Activated CD8-positive, alpha-beta memory T cell treated with anti-CD3 and anti-CD28 coated beads, Interleukin-2, amount 50 U/mL, for 24 hours (primary cell): Measurements from ENCODE around the gene GLI3.

Experiments used
- DNase-seq: peaks from one replicate; pipeline ENCODE4 v3.0.0-alpha.2; 2020; ENCODE audit errors: extremely low read depth

The GLI3 gene

DNA sequence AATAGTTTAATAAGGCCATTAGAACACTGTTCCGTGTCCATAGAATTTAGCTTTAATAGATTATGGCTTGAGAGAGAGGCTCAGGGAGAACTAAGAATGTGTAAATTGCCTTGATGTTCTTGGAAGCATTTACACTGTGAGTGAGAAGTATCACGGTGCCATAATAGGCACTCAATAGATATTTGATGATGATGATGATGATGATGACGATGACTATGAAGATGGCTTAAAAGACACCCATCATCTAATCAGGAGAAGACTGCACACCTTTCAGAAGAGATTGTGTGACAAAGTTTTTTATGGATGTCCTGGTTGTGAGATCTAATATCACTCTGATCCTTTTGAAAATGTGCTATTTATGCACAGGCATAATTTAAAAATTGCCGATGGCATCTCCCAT is 264.2 kb downstream of the GLI3 start:
- DNase-seq, result no peak

DNA sequence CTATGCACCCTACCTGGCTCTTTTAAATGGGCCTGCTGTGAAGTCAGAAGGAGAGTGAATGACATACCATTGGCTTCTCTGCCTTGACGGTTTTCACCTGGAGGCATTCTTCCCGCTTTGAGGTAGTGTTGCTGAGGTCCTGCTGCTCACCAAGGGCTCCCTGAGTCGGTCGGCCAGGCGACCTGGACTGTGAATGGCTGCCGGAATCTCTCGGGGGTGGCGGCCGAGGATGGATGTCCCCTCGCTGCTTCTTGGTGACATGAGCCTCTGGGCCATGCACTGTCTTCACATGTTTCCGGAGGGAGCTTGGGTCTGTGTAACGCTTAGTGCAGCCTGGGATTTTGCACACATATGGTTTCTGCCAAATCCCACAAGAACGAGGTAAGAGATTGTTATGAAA is 264.7 kb downstream of the GLI3 start:
- no peak for DNase-seq

DNA sequence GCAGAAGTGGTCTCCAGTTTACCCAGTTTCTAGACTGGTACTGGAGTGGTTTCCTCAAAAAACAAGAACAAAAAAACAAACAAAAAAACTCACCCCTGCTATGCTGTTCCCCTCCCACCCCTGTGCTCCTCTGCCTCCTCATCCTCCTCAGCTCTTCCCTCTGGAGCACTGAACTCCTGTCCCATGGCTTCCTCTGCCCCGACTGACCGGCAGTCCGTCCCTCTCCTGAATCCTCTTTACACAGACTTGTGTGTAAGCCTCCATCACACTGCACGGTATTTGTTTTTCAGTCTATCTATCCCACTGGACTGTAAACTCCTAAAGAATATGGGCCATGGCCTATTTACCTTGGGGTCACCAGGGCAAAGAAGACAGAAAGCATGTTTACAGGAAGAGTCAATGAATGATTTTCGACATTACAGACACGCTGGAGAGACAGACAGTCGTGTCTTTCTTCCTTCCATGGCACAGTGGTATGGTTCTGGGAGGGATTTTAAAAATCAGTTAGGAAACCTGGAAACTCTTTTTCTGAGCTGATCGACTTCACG is 265.3 kb downstream of the GLI3 start:
- no peak for DNase-seq

DNA sequence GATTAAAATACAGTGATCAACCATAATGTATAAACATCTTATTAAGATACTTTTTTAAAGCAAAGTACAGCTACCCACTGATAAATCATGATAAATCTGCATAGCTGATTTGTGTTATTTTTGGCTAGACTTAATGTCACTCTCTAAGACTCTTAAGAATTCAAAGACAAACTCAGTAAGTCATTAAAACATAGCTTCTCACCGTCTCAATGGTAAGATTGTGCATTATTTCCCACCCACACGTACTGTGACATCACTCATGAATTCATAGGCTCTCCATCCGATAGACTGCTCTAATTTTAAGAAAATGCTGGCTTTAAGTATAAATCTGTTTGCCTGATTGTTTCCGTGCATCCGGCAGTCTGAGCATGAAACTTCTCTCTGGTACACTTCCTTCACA is 266.1 kb downstream of the GLI3 start:
- DNase-seq, result no peak

DNA sequence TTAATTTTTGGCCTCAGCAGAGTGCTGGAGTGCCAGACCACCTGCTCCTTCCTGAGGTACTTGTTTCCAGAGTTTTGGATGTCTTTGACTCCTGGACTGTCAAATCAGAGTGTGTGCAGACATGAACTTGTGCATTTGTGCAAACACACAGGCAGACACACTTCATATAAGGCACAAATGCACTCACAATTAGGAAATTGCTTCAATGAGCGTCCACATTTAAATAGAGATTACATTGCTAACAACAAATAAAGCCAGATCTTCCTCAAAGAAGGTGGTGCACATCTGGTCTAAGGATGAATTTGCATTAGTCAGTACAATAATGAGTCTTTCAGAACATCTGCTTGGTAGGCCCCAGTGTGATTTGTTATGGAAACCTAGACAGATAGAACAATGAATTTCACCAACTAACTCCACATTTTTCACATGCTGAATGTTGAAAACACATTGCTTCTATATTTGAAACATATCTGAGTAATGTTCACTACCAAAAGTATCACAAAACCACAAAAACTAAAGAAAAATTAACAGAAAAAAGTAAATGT is 267.4 kb downstream of the GLI3 start:
- no peak for DNase-seq

DNA sequence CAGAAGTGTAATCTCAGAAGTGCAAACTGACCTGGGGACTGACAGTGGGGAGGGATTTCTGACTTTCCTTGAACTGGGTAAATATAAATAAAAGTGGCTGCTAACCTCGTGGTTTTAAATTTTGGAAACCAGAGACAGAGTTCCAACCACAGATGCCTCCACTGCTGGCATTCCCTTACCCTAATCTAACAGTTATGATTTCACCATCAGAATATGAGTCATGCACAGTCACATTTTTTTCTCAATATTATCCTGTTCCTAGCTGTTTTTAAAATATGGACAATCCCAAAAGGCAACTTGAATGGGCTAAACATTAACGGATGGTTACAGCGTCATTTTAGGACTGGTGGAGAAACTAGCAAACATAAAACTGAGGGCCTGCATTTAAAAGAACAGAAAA is 269.9 kb downstream of the GLI3 start:
- no peak for DNase-seq

DNA sequence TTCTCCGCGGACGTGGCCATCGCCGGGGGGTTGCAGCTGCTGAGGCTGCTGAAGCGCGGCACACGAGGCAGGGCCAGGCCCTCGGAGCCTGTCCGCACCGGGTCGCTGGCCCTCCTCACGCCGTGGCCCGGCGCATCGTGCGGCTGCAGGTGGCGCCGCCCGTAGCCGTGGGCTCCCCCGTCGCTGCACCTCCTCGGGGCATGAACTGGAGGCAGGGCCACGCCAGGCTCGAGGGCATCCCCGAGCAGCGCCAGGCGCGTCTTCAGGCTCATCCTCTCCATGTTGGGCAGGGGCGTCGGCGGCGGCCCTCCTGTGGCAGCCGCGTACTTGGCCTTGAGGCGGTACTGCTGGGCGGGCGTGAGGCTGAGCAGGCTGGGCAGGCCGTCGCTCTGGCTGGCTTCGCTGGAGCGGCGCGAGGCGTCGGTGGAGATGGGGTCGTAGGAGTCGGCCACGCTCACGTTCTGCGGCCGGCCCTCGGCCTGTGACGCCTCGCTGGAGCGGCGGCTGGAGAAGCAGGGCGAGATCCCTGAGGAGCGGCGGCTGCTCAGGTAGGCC is 271.0 kb downstream of the GLI3 start:
- no peak for DNase-seq

DNA sequence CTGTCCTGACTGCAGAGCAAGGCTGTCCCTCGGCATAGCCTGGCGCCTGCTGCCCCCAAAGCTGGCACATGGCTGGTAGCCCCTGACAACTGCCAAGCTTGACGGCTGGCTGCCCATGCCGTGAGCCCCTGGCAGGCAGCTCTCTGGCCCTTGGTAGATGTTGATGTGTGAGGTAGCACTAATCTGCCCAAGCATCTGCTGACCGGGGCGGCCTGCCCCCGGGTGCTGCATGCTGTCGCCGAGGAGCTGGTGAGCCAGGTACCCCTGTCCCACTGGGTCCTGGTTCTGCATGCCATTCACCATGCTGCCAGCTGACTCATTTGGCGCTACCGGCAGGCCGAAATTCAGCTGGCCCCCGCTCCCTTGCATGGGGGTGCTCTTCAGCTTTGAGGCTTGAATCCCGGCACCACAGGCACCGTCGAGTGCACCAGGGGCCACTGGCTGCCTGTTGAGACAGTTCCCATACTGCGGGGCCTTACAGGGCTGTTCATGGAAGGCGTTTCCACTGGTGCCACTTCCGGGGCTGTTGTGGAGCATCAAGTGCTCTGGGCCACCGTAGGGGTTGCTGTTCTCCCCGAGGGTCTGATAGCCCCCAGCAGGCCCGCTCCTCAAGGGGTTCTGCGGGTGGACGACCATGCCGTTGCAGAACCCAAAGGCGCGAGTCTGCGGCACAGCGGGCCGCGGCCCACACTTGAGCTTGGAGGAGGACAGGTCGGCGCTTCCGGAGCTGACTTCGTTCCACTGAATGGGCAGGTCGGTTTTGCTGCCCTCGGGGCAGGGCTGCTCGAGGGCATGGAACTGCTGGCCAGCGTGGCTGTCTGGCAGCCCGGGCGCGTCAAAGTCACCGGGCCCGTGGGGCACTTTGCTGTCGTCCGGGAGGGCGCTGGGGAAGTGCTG is 271.9 kb downstream of the GLI3 start:
- DNase-seq, result no peak

DNA sequence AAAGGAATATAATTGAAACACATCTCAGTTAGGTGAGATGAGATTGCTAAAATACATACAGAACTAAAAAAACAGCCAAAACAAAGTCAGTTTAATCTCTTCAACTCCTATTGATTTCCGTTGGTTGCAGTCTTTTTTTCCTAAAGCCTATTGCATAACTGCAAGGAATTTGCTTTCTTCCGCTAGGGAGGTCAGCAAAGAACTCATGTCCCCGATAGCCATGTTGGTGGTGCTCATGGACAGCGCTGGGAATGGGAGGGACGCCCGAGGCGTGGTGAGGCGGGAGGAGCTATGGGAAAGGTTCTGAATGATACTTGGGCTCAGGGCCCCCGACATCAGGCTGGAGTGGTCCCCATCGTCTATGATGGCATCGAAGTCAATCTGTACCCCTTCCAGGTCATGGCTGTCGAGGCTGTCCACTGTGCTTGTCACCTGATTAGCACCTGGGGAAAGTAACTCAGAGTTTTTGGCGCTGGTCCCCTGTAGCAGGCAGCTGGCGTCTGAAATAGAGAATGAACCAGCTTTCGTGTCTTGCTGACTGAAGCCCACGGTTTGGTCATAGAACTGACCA is 272.7 kb downstream of the GLI3 start:
- DNase-seq, result no peak

DNA sequence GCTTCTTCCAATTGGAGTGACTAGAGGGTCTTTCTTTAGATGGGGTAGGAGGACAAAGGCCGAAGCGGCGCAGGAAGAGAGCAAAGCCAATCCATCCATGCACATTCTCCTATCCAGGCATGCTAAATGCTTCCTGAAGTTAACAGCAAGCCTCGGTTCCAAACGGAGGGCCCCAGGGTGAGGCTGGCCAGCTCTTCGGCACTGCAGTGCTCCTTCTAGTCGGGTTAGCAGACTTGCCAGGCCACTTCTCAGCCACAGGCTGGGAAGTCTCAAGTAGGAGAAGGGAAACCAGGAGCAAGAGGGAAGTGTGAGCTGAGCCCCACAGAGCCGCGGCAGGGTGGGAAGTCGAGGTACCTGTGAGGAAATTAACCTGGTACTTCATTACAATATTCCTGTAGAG is 280.3 kb downstream of the GLI3 start:
- DNase-seq, result no peak

DNA sequence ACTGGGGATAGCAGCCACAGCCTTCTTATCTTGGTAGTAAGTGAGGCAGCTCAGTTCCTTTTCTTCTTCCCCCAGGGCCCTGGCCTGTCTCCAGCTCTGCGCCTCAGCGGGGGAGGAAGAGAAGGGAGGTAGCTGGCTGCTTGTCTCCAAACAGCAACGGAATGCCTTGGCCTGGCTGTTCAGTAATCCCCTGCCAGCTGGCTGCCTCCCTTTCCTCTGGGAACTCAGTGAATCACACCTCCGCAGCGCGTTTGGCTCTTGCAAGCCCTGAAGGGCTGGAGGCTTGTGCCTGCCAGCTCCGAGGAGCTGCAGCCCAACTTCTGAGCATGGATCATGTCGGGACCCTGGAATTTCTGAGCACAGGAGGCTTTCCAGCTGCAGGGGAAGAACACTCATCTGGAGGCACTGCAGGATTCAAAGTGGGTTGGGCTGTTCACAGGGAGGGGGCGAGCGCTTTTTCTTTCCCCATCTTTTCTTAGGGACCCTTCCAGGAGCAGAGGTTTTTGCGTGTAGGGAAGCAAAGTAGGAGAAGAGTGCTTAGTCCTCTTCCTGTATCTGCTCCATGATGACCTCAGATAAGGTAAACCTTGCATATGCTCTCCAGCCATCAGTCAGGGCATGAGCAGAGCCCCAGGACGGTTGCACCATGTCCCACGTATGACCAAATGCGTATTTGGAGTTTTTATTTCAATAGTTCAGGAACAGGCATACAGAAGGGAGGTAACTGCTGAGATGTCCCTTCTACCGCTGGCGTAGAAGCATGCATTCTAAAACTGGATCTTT is 280.9 kb downstream of the GLI3 start:
- no peak for DNase-seq

DNA sequence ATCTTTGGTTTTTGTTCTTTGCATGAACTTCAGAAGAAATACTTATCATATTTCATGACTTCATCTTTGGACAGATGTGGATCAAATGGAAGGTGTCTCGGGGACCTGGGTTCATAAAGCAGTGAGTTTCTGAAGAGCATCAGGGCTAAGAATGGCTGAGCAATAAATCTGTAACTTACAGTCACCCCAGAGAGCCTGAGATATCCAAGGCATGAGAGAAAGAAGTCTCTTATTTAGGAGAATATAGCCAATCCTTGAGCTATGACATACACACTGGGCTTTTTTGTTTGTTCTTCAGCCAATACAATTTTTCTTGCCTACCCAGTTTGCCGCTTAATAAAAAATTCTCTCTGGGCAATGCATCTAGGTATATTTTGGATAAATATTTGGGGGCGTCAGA is 281.6 kb downstream of the GLI3 start:
- no peak for DNase-seq

DNA sequence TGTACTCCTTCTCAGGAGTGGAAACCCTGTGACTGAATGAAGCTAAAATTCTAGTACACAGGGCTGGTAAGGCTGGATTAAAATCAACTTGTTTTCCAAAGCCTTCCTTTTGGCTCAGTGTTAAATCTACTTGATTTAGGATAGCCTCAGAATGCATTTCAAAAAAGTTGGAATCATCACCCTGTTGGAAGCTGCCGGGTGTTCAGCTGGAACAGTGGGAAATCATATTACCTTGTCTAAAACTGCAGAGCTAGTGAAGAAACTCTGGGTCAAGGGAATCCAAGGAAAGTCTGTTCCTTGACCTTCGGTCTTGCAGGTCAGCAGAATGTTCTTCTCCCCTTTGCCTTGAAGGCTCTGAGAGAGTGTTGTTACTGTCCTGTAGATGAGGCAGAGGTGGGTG is 282.0 kb downstream of the GLI3 start:
- no peak for DNase-seq

DNA sequence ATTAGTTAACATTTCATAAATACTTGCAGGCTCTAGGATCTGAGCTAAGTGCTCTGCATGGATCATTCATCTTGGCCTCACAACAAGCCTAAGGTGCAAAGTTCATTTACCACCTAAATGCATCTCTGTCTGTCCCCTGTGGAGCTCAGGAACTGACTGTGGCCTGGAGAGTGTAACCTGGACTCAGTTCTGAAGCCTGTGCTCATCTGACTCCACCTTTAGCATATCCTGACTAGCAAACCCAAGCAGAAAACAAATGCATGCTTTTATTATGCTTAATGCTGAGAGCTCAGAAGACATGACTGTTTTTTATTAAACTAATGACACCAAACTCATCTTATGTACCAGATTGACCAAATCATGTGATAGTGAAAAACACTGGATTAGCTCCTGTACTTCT is 288.5 kb downstream of the GLI3 start:
- DNase-seq, result no peak

DNA sequence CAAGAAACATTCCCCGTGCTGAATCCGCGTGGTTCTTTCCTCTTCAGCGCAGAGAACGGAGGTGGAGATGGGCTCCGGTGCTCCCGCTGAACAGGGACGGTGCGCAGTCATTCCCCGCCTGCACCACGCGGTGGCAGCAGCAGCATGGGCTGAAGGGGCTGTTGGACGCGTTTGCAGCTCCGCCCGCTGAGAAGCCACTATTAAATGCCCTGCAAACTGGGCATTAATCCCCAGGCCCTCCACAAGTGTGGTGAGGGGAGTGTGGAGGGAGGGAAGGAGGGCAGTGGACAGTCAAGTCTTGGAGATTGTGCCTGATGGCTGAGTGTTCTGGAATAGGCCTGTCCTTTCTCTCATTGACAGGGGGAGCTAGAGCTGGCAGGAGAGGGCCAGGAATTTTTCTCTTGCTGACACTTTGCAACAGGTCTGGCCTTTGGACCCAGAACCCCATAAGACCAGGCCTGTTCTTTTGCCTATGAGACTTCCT is 293.9 kb downstream of the GLI3 start:
- DNase-seq, result peak; percentile 36

DNA sequence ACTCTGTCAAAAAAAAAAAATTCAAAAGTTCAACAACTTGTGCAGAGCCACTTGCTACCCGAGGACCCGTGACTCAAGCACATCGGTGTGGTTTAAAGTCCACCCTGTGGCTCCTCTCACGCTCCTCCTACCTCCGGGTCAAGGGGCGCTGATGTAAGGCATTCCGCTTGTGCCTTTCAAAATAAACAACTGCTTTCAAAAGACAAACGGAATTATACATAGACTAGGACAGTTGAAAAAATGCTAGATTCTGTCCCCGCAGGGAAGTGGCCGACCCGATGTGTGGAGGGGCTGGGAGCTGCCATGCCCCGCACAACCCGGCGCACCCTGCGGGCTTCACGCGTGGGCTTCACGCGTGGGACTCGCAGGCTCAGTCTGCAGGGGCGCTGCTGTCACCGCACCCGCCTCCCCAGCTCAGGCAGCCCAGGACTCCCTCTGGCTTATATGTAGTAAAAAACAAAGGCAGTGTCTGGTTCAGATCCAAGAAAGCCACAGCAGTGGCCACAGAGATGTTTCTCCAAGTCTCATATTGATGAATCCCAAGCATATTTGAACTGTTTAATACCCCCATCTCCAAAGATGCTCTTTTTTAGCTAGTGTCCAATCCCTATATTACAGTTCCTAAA is 294.4 kb downstream of the GLI3 start:
- no peak for DNase-seq

DNA sequence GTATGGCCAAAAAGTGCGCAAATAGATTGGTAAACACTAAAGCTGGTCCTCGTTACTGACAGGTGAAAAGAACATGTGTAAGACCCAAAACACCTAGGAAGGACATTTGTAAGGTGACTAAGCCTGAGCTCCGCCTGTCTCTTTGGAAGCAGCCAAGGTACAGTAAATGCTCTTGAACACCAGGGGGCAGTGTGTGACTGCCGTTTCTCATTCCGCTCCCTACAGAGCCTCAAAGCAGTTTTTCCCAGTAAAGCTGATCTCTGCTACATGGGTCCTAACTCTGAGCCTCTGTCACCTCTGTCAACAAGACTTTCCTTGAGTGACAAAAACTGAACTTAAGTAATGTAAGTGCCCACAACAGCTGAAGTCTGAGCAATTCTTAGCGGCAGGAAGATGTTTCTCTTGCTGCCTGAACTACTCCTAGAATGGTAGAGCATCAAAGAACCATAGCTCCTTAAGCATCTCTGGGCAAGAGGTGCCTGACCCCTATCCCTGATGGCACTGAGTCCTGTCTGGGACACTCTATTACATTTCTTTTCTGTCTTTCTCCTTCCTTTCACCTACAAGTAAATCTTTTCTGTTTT is 296.2 kb downstream of the GLI3 start:
- DNase-seq, result peak; percentile 13

DNA sequence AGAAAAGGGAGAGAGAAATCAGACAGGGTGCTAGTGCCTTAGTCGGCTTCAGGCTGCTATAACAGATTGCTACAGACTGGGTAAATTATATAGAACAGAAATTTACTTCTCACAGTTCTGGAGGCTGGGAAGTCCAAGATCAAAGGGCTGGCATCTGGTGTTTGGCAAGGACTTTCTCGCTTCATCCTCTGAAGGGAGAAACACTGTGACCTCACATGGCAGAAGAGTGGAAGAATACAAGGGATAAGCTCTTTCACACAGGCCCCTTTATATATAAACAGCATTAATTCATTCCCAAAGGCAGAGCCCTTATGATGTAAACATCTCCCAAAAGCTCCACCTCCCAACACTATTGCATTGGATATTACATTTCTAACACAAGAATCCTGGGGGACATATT is 298.6 kb downstream of the GLI3 start:
- no peak for DNase-seq

DNA sequence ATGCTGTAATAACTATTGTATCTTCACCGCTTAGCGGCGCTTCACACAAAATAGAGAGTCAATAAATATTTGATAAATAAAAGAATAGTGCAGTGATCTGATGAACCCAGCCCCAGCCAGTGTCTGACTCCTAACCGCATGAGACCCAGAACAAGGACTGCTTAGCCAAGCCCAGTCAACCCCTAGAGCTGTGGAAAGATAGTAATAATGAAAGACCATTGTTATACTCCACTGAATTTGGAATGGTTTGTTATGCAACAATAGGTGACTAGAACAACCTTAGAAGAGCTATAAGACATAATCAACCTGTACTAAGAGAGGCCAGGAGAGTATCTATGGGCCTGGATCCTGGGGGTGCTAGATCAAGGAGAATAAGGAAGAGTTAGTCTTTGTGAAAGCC is 303.6 kb downstream of the GLI3 start:
- no peak for DNase-seq

DNA sequence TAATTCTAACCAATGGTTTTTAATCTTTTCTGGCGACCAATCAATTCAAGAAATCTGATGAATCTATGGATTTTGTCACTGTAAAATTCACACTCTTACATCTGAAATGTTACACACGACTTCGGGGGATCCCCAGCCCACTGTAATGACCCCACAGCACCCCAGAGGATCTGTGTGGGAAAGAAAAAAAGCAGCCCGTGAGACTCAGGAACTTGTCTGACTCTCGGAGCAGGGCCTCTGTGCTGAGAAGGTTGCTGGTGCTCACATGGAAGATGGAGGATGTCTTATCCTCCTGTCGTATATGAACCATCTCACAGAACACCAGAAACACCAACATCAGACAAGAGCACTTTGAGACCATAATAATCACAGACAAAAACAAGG is 305.8 kb downstream of the GLI3 start:
- no peak for DNase-seq
